Brain microvascular endothelial cell (primary cell): ENCODE data around the gene LRP1B.

Source experiments
- DNase-seq: peaks from one replicate; pipeline ENCODE4 v3.0.0-alpha.2; 2020
- H3K27ac ChIP-seq: fragments of 250-450 bp; sonication (Bioruptor Pico); 2 replicates; pipeline ENCODE4 v1.5.1; 2020; ENCODE audit warnings: mild to moderate bottlenecking, moderate library complexity
- H3K27me3 ChIP-seq: fragments of 250-450 bp; sonication (Bioruptor Pico); replicated peaks from 2 replicates; pipeline ENCODE4 v1.5.1; 2020; ENCODE audit warnings: mild to moderate bottlenecking
- H3K36me3 ChIP-seq: fragments of 250-450 bp; sonication (Bioruptor Pico); replicated peaks from 2 replicates; pipeline ENCODE4 v1.5.1; 2020; ENCODE audit warnings: mild to moderate bottlenecking
- H3K4me3 ChIP-seq: 2 replicates; pipeline ENCODE4 v1.5.1; 2011; ENCODE audit warnings: low read depth, mild to moderate bottlenecking, control low read depth, low read length, moderate library complexity
- CTCF ChIP-seq: IDR thresholded peaks from 2 replicates; pipeline ENCODE4 v1.5.1; 2011; ENCODE audit warnings: low read depth, mild to moderate bottlenecking, moderate library complexity, low read length, control low read depth, inconsistent platforms; ENCODE audit errors: missing control alignments
- in situ Hi-C: cut with HindIII; loops from 2 replicates; pipeline ENCODE4 v1.10.0; 2017; ENCODE audit warnings: low sequenced_read_pairs, low pct_ligation_motif_present

Gene LRP1B

DNA sequence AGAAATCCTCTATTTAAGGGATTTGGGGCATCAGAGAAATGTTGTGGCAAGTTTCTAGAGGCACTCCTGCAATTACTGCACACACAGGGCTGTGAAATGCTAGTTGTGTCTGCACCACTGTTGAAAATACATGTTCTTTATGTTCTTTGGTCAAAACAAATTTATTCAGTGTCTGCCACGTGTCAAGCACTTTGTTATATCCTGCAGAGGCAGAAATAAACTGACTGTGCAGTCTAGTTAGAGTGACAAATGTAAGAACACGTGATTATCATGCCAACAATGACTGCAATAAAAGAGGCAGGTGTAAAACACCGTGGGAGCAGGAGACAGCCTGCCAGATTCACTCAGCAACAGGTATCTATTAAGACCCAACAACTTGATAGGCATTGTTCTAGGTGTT, 423.3 kb downstream of the LRP1B start:
- Histone ChIP-seq H3K27ac (no peak overlapping the region), H3K4me3 (no peak overlapping the region), H3K36me3 (no peaks in the 10 kb centered on the region), H3K27me3 (no peaks in the 10 kb centered on the region)
- in situ Hi-C loops: no loop called here
- TF ChIP-seq CTCF: no peak
- DNase-seq: no peak

DNA sequence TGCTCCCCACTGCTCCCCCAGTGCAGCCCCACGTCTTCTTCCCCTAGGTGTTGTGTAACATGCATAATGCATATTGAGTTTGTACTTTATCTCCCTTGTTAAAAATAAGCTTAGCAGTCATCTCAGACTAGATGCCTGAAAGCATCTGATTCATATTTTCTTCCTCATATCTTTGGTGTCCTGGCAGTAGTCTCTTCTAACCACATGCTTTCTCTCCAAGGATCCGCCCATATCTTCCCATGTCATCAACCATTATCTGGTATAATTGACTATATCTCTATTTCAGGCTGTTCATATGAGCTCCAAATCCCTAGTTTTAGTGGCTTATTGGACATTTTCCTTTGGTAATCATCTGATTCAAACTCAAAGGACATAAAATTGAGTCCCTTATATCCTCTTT, 426.3 kb downstream of the LRP1B start:
- in situ Hi-C loops: no loop called here
- no peak for TF ChIP-seq CTCF

GRCh38 chr2:141703501-141703900, 427.3 kb downstream of the LRP1B start:
- in situ Hi-C loops: no loop called here
- no peak overlapping the region for H3K4me3 ChIP-seq
- H3K27ac ChIP-seq: no peak overlapping the region
- no peak for DNase-seq
- no peaks in the 10 kb centered on the region for H3K36me3 ChIP-seq
- no peak for TF ChIP-seq CTCF
- no peaks in the 10 kb centered on the region for H3K27me3 ChIP-seq

More for the DNA sequence above, 426.3 kb downstream of the LRP1B start:
- no peak for DNase-seq
- Histone ChIP-seq H3K4me3 (no peak overlapping the region), H3K27ac (no peak overlapping the region), H3K36me3 (no peaks in the 10 kb centered on the region), H3K27me3 (no peaks in the 10 kb centered on the region)

DNA sequence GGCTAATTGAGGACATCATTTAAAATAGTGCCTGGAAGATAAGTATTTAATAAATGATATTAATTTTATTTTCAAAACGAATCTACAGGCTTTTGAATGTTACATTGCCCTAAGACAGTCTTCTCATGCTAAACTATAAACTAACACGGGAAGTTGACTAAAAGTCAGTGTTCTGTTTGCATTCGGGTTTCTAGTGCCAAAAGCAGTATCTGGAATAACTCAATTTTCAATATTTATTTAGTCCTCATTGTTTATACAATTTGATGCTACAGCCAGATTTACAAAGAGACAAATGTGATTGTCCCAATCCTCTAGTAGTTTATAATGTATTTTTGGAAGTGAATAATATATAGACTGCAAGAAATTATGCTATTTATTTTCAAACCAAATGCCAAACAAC, 429.2 kb downstream of the LRP1B start:
- Histone ChIP-seq H3K27ac (no peak overlapping the region), H3K36me3 (no peaks in the 10 kb centered on the region), H3K27me3 (no peaks in the 10 kb centered on the region), H3K4me3 (no peak overlapping the region)
- no peak for TF ChIP-seq CTCF
- no peak for DNase-seq
- in situ Hi-C loops: no loop called here

DNA sequence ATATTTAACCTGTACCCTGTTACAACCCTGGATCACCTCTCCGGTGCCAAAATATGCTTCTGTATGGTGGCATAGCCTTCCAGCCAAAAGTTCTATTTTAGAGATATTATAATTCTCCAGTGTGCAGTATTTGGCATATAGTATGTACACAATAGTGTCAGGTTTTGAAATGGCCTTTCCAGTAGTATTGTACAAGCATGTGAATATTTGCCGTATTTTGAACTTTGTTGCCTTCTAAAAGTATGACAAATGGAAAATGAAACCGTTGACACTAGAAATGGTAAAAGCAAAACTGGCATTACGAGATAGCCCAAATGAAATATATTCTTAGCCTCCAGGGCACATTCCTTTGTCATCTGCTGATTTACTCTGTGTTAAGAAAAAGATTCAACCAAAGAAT, 431.2 kb downstream of the LRP1B start:
- in situ Hi-C loops: no loop called here

More for the DNA sequence above, 431.2 kb downstream of the LRP1B start:
- Histone ChIP-seq H3K27ac (no peak overlapping the region), H3K4me3 (no peak overlapping the region), H3K27me3 (no peaks in the 10 kb centered on the region), H3K36me3 (no peaks in the 10 kb centered on the region)
- no peak for DNase-seq
- no peak for TF ChIP-seq CTCF
